Activated naive CD8-positive, alpha-beta T cell treated with anti-CD3 and anti-CD28 coated beads, Interleukin-2, amount 50 U/mL, for 16 hours (primary cell): Measurements from ENCODE around the gene NFATC2.
"Not testable (repeated sequence)": the region's sequence is repeated elsewhere in the genome, so short reads cannot be mapped to it uniquely, and the experiment has no call there.

Experiments
- DNase-seq: peaks from one replicate; pipeline ENCODE4 v3.0.0-alpha.2; 2020; ENCODE audit warnings: low read depth, low spot score

NFATC2 gene

GRCh38 chr20:51540580-51540979 lies 1.9 kb downstream of the NFATC2 start:
- DNase-seq = no peak

- not testable (repeated sequence) for DNase-seq
Observed at GRCh38 chr20:51540074-51540473, 2.4 kb downstream of the NFATC2 start.

DNA sequence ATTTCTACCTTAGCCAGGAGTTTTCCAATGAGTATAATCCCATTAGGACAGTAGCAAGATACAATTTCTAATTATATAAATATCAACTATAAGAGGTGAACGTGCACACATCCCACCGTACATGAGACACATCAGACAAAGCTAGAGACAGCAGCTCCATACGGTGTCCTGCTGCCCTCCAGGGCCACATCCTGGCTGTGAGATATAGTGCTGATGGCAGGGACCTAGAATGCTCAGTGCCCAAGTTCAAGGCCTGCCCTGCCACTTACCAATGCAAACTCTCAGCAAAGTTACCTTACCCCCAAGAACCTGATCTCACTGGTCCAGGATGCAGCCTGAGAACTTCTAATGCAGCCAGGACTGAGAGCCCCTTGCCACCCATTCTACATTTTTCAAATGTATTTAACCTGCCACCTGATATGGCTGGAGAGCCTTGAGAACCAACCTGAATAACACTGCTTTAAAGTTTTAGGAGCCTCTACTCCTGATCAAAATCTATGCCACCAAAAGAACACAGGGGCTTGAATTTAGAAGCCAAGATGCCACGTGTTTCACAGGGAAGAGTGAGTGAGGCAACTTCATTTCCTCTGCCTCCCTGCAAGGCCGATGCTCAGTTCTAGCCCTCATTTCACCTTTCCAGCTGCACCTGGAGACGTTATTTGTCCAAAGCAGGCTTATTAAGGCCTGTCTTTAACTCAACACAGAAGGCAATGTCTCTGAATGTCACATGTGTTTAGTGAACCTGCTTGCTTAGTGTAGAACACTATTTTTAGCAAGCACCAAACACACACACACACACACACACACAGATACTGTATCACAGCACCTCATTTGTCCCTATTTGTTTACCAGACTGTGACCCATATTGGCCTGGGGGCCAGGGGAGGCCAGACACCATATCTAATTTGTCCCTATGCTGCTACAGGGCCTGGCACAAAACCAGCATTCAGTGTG lies 6.1 kb downstream of the NFATC2 start:
- no peak for DNase-seq

- DNase-seq = no peak
Observed at GRCh38 chr20:51535674-51536073, 6.8 kb downstream of the NFATC2 start.

GRCh38 chr20:51535075-51535386 lies 7.5 kb downstream of the NFATC2 start:
- DNase-seq = no peak

DNA sequence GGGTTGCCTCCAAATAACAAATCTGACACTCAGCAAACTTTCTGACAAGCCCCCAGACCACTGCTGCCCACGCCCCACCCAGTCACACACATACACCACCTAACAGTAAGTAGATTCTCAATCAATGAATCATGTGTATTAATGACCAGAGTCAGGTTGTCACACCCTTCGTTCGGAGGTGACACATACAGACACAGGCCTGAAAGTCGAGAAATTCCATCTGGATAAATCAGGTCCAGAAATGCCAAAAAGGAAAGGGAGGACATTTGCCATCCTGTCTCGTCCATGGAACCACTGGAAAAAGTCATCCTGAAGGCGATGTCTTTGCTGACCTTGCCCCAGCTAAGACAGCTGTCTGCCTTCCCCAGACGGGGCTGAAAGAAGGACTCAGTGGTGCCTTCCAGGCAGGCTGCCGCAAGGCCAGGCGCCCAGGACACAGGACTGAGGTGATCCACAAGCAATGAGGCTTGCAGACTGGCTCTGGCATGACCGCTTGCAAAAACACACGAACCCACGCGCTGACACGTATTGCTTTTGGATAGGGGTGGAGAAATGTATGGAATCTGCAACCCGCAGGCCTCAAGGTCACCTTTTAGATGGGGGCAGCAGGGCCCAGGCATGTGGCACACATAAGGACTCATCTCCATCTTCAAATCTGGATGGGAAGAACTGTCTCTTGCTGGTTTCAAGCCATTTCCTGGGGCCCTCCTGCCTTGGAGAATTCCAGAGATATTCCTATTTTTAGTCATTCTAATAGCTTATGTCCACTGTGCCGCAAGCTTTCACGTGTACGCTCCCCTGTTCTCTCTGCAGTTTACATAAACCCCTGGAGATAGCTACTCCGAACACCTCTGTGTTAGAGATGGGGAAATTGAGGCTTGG lies 9.0 kb downstream of the NFATC2 start:
- DNase-seq = no peak

DNA sequence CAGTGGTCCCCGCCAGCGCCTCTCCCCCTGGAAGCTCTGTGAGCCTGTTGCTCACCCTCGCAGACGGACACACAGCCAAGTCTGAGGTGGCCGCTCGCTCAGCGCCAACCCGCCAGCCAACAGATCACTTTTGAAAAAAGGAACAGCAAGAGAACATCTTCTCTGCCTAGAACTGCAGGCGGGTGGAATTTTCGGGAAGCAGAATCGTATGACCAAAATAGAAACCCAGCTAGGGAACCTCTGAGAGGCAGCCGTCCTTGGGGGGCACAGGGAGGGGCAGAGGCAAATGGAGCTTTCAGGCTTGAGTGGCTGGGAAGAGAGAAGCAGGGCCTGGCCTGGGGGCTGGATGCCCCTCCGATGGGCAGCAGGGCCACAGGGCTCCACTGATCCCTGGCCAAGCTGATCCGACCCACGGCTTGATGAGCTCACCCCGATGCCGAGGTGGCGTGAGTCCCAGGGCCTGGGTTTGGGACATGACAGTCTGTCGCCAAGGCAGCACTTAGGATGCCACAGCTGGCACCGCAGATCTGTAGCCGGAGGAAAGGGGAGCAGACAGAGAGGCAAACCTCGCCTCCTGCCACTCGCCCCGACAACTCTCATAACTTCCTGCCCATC lies 9.8 kb downstream of the NFATC2 start:
- DNase-seq = no peak

- no peak for DNase-seq
Observed at GRCh38 chr20:51531712-51532456, 10.6 kb downstream of the NFATC2 start.

DNA sequence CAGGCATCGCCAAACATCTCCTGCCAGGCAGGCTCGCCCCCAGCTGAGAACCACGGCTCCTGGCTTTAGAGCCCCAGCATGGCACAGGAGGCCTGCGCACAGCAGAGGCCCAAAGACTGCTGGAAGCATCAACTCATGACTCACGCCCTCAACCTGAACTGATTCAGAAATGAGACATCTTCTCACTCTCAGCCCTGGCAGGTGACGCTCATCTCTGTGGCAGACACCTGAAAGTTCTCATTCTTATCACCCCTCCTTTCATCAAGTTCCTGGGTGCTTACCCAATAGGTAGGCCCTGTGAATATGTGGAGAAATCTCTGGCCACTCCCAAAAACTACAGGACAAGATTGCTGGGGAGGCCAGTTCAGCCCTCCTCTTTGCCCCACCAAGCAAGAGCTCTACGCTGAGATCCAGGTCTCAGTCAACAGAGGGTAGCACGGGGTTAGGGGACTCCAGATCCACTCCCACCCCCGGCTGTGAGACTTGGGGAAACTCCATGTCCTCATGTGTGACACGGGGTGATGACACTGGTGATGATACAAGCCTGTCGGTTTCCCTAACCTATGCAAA lies 11.3 kb downstream of the NFATC2 start:
- peak; percentile 58 for DNase-seq

DNA sequence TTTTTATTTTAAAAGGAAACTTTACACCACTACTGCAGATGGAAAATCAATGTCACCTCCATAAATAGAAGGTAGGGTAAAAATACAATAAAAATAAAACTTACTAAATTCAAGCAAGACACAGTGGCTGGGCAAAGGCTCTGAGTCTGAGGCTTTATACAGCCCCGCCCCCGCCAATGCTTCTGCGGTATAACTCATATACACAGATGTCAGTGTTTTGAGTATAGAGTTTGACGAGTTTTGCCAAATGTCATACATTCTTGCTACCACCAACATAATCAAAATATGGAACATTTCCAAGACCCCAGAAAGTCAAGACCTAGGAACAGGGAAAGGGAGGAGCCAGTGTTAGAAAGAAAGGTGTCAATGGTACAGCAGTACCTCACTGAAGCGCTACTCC lies 12.8 kb downstream of the NFATC2 start:
- no peak for DNase-seq

DNA sequence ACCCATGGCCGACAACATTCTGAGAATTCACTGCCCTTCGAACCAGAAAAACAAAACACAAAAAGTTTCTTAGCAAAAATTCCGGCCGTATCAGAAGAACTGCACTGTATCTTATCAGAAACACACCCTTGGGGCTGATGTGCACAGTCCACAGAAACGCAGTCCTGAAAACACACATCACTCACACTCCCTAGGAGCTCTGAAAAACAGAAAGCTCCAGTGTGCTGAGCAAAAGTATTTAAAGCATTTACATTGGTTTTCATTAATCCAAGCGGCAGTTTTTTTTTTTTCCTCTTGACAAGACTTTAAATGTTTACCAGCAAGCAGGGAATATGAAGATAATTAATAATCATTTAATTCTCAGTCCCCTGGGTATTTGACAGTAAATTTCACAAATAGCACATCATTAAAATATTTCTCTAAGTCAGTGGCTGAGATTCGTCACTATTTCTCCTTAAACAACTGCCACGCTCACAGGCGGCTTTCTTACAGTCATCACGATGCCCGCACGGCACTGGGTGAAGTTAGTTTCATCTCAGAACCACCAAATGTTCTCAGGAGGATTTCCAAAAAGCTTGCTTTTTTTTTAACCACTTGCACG lies 13.3 kb downstream of the NFATC2 start:
- no peak for DNase-seq

- DNase-seq = peak; percentile 32
Observed at GRCh38 chr20:51528263-51529027, 14.1 kb downstream of the NFATC2 start.

- no peak for DNase-seq
Observed at GRCh38 chr20:51526754-51527153, 15.8 kb downstream of the NFATC2 start.

GRCh38 chr20:51526106-51526470 lies 16.4 kb downstream of the NFATC2 start:
- DNase-seq = no peak

GRCh38 chr20:51525241-51526105 lies 17.0 kb downstream of the NFATC2 start:
- DNase-seq = no peak

GRCh38 chr20:51523276-51524013 lies 19.1 kb downstream of the NFATC2 start:
- DNase-seq = no peak

- DNase-seq = no peak
Observed at GRCh38 chr20:51522207-51522606, 20.3 kb downstream of the NFATC2 start.

- DNase-seq = no peak
Observed at GRCh38 chr20:51517839-51518238, 24.7 kb downstream of the NFATC2 start.
